ENCODE results near the gene FXN.
A peak's percentile ranks its signal among the peaks of the same experiment; 100 is the strongest.
"Not testable (repeated sequence)": the region's sequence is repeated elsewhere in the genome, so short reads cannot be mapped to it uniquely, and the experiment has no call there.

FXN gene

DNA sequence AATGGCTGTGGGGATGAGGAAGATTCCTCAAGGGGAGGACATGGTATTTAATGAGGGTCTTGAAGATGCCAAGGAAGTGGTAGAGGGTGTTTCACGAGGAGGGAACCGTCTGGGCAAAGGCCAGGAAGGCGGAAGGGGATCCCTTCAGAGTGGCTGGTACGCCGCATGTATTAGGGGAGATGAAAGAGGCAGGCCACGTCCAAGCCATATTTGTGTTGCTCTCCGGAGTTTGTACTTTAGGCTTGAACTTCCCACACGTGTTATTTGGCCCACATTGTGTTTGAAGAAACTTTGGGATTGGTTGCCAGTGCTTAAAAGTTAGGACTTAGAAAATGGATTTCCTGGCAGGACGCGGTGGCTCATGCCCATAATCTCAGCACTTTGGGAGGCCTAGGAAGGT lies 1.2 kb downstream of the FXN start:
- Histone ChIP-seq H3K36me3 (ENCODE audit: insufficient read depth, low read length) (no peaks in the 10 kb centered on the region), H3K9me3 (ENCODE audit: control insufficient read depth, insufficient read depth, low read length) (no peaks in the 10 kb centered on the region), H3K9ac (ENCODE audit: low read depth, low read length) (peak overlapping the region; percentile 93; the same call in 1 of the 2 replicates), H3K4me1 (ENCODE audit: insufficient read depth, low read length) (peaks cover 5% of the 10 kb centered on the region; the same call in 1 of the 2 replicates)

DNA sequence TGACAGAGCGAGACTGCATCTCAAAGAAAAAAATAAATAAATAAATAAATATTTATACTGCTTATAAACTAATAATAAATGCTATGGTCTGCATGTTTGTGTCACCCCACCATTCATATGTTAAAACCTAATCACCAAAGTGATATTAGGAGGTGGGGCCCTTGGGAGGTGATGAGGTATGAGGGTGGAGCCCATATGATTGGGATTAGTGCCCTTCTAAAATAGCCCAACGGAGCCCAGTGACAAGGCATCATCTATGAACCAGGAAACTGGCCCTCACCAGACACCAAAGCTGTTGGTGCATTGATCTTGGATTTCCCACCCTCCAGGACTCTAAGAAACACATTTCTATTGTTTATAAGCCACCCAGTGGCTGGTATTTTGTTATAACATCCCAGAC lies 5.1 kb downstream of the FXN start:
- H3K36me3 ChIP-seq (ENCODE audit: insufficient read depth, low read length): no peaks in the 10 kb centered on the region
- no peak overlapping the region for H3K9ac ChIP-seq (ENCODE audit: low read depth, low read length)
- H3K4me1 ChIP-seq (ENCODE audit: insufficient read depth, low read length): peaks cover 22% of the 10 kb centered on the region
- no peaks in the 10 kb centered on the region for H3K9me3 ChIP-seq (ENCODE audit: control insufficient read depth, insufficient read depth, low read length)

DNA sequence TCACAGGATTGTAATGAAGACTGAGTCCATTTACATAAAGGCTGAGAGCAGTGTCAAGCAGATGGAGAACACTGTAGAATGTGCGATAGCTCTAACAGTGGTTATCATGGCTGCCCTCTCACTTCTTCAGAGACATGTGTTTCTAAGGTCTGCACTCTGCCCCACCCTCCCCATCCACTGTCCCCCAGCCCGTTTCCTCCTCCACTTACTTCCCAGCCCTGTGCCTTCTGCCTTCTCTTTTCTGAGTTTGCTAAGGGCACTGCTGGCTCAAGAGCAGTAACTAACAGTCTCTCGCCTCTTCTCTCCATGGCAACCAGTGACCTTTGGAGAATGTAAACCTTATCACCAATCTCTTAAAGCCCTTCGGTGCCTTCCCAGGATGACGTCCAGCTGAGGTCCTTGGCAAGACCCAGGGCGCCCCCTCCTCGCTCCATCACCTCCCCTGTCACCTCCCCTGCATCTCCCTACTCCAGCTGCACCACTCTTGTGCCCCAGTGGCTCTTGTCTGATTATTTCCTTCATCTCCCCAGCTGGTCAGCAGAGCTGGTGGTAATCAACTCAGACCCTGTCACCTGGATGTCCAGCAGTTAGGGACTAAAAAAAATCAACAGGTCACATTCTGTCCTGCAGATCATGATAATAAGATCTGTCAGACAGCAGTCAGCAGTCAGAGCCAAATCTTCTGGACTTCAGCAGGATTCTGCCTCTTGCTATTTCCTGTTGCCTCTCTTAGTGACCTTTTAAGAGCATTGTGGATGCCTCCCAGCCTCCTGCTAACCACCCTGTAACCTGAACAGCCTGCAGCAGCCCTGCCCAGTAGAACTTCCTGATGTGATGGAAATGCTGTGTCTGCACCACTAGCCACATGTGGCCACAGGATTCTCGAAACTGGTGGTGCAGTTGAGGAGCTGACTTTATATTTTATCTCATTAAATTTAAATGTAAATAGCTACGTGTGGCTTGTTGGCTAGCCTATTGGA lies 9.0 kb downstream of the FXN start:
- no peaks in the 10 kb centered on the region for H3K9me3 ChIP-seq (ENCODE audit: control insufficient read depth, insufficient read depth, low read length)
- peaks cover 7% of the 10 kb centered on the region for H3K36me3 ChIP-seq (ENCODE audit: insufficient read depth, low read length)
- no peak overlapping the region for H3K9ac ChIP-seq (ENCODE audit: low read depth, low read length)
- peaks cover 20% of the 10 kb centered on the region for H3K4me1 ChIP-seq (ENCODE audit: insufficient read depth, low read length)

DNA sequence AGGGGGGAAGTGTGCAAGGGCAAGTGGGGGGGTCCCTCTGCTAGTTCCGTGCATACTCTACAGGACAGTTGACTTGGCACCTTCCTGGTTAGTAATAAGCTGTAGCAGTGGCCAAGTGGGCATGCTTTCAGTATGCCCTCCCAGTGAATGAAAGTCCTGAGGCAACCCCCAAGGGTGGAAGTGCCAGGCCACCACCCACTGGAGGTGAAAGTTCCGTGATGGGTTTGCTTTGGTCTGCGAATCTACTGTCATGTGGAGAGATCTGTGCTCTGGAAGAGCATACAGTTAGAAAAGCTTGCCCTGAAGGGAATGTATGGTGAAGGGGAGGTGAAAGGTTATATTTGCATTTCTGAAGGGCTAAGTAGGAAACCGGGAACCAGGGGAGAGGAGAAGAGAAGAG lies 10.3 kb downstream of the FXN start:
- H3K36me3 ChIP-seq (ENCODE audit: insufficient read depth, low read length): peaks cover 7% of the 10 kb centered on the region
- H3K9ac ChIP-seq (ENCODE audit: low read depth, low read length): no peak overlapping the region

DNA sequence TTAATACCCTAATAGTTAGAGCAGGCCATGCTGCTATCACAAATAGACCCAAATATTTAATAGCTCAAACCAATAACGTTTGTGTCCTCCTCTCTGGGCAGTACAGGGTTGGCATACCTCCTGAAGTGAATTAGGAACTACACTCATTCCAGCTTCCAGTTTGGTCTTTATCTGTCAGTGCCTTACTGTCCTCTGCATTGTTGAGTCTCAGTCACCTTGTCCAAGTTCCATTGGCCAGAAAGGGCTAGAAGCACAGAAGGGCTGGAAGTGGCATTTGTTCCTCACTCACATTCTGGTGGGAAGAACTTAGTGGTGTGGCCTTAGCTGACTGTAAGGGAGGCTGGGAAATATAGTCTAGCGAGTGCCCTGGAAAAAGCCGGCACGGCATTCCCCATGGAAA lies 11.2 kb downstream of the FXN start:
- no peaks in the 10 kb centered on the region for H3K9me3 ChIP-seq (ENCODE audit: control insufficient read depth, insufficient read depth, low read length)
- peaks cover 20% of the 10 kb centered on the region for H3K4me1 ChIP-seq (ENCODE audit: insufficient read depth, low read length)
- H3K9ac ChIP-seq (ENCODE audit: low read depth, low read length): no peak overlapping the region
- peaks cover 7% of the 10 kb centered on the region for H3K36me3 ChIP-seq (ENCODE audit: insufficient read depth, low read length)

More for the DNA sequence above, 10.3 kb downstream of the FXN start:
- no peaks in the 10 kb centered on the region for H3K9me3 ChIP-seq (ENCODE audit: control insufficient read depth, insufficient read depth, low read length)
- peaks cover 20% of the 10 kb centered on the region for H3K4me1 ChIP-seq (ENCODE audit: insufficient read depth, low read length)

DNA sequence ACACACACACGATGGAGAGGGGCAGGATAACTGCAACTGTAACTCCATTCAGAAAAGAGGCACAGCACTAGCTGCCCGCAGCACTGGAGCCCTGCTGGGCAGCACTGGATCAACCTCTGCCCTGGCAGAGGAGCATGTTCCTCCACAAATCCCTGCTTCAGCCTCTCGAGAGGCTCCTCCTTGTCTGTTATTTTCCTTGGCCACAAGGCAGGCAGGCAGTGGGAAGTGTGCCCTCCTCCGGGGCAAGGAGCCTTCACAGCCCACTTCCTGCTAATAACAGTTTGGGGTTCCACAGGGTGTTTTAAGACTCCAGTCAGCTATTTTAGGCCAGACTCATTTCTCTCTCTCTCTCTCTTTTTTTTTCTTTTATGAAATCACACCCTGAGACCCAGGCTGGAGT lies 11.8 kb downstream of the FXN start:
- no peak overlapping the region for H3K9ac ChIP-seq (ENCODE audit: low read depth, low read length)
- H3K9me3 ChIP-seq (ENCODE audit: control insufficient read depth, insufficient read depth, low read length): no peaks in the 10 kb centered on the region
- peaks cover 19% of the 10 kb centered on the region for H3K4me1 ChIP-seq (ENCODE audit: insufficient read depth, low read length)
- peaks cover 7% of the 10 kb centered on the region for H3K36me3 ChIP-seq (ENCODE audit: insufficient read depth, low read length)

DNA sequence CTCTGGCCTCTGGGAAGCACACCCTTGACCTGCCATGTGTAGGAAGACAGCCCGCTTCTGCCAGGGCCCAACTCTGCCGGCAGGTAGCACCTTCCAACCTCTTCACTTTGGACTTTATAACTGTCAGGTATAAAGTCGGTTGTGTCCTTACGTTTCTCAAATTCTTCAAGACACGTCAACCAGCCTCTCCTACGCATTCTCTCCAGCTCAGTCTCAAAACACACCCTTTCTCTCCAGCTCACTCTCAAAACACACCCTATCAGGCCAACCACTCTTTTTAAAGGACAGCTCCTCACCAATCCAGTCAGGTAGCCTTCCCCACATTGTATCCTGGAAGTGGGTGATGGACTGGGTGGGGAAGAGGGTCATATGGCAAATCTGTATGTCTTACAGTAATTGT lies 13.5 kb downstream of the FXN start:
- Histone ChIP-seq H3K9ac (ENCODE audit: low read depth, low read length) (no peak overlapping the region), H3K9me3 (ENCODE audit: control insufficient read depth, insufficient read depth, low read length) (no peaks in the 10 kb centered on the region), H3K4me1 (ENCODE audit: insufficient read depth, low read length) (peaks cover 14% of the 10 kb centered on the region), H3K36me3 (ENCODE audit: insufficient read depth, low read length) (peaks cover 12% of the 10 kb centered on the region)

DNA sequence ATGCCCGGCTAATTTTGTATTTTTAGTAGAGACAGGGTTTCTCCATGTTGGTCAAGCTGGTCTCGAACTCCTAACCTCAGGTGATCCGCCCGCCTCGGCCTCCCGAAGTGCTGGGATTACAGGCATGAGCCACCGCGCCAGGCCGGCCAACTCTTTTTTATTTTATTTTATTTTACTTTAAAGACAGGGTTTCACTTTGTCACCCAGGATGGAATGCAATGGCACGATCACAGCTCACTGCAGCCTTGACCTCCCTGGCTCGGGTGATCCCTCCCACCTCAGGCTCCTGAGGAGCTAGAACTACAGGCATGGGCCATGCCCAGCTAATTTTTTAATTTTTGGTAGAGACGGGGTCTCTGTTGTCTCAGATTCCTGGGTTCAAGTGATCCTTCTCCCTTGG lies 15.4 kb downstream of the FXN start:
- peaks cover 12% of the 10 kb centered on the region for H3K36me3 ChIP-seq (ENCODE audit: insufficient read depth, low read length)
- not testable (repeated sequence) for H3K9me3 ChIP-seq (ENCODE audit: control insufficient read depth, insufficient read depth, low read length); H3K4me1 ChIP-seq (ENCODE audit: insufficient read depth, low read length); H3K9ac ChIP-seq (ENCODE audit: low read depth, low read length)

DNA sequence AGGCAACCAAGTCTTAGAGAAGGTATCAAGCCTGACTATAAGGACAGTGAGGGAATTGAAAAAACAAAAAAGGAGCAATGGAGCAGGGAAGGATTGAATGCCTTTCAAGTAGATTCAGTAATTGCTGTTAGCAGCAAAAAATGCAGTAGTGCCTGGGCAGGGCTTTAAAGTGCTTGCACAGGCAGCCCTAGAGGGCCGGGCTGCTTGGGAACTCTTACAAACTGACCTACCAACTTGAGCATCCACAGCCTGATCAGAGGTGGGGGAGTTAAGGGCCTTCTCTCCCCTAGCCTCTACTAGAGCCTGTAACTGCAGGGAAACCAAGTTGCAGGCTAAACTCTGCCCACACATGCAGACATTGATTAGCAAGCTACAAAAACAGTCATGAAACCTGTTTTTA lies 19.4 kb downstream of the FXN start:
- no peak overlapping the region for H3K9ac ChIP-seq (ENCODE audit: low read depth, low read length)
- no peaks in the 10 kb centered on the region for H3K9me3 ChIP-seq (ENCODE audit: control insufficient read depth, insufficient read depth, low read length)
- H3K36me3 ChIP-seq (ENCODE audit: insufficient read depth, low read length): peaks cover 21% of the 10 kb centered on the region
- no peaks in the 10 kb centered on the region for H3K4me1 ChIP-seq (ENCODE audit: insufficient read depth, low read length)

DNA sequence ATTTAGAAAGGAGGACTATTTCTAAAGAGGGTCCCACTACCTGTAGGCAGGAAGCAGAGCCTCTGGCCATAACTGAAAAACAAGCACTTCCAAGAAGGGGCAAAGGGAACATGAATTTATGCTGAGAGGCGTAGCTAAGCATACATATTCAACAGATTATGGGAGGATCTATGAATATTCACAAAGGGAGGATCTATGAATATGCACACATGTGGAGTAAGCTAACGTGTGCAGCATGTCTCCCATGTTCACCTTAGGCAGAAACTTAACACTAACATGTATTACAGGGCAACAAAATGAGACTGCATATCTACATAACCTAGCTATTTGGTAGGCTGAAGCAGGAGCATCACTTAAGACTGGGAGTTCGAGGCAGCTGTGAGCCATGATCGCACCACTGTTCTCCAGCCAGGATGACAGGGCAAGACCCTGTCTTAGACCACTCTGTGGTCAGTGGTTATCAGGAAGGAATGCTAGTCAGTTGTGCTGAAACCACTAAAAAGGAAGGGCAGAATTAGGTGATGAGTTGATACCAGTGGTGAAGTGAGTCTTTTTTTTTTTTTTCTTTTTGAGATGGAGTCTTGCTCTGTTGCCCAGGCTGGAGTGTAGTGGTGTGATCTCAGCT lies 20.8 kb downstream of the FXN start:
- Histone ChIP-seq H3K9ac (ENCODE audit: low read depth, low read length) (no peak overlapping the region), H3K36me3 (ENCODE audit: insufficient read depth, low read length) (peaks cover 21% of the 10 kb centered on the region), H3K4me1 (ENCODE audit: insufficient read depth, low read length) (no peaks in the 10 kb centered on the region), H3K9me3 (ENCODE audit: control insufficient read depth, insufficient read depth, low read length) (no peaks in the 10 kb centered on the region)

DNA sequence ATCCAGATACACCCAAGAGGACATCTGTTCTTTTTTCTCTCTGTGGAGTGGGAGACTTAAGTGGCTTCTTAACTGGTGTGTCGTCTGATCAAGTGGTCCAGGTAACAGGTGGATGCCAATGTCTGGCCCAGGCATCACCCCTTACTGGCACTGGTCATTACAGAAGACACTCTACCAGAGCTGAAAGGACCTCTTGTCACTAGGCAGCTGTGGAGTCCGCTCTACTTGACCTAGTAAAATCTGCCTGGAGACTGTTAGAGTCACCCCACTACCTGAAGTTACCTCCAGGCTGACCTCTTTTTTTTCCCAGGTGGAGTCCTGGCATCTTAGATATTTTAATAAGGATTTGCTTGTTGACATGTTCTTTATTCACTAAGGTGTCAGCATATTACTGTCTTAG lies 22.5 kb downstream of the FXN start:
- Histone ChIP-seq H3K9ac (ENCODE audit: low read depth, low read length) (no peak overlapping the region), H3K4me1 (ENCODE audit: insufficient read depth, low read length) (no peaks in the 10 kb centered on the region), H3K9me3 (ENCODE audit: control insufficient read depth, insufficient read depth, low read length) (no peaks in the 10 kb centered on the region), H3K36me3 (ENCODE audit: insufficient read depth, low read length) (peaks cover 19% of the 10 kb centered on the region)

DNA sequence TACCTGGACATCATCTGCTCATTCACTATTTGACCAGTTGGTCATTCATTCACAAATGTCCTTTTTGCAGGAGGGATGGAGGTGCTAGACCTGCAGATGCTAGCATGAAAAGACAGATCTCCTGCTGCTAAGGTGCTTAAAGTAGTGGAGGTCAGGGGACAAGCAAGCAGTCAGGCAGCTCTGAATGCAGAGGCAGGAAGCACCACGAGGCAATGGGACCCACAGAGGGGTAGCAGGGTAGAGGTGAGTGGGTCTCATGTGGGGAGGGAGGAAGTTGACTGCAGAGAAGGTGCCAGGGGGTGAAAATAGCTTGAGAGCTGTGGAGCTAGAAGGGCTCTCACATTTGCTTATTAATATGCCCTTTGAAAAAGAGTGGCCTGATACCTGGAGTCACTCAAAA lies 25.2 kb downstream of the FXN start:
- H3K9me3 ChIP-seq (ENCODE audit: control insufficient read depth, insufficient read depth, low read length): no peaks in the 10 kb centered on the region
- H3K36me3 ChIP-seq (ENCODE audit: insufficient read depth, low read length): peaks cover 15% of the 10 kb centered on the region
- no peak overlapping the region for H3K9ac ChIP-seq (ENCODE audit: low read depth, low read length)
- peaks cover 5% of the 10 kb centered on the region for H3K4me1 ChIP-seq (ENCODE audit: insufficient read depth, low read length)

DNA sequence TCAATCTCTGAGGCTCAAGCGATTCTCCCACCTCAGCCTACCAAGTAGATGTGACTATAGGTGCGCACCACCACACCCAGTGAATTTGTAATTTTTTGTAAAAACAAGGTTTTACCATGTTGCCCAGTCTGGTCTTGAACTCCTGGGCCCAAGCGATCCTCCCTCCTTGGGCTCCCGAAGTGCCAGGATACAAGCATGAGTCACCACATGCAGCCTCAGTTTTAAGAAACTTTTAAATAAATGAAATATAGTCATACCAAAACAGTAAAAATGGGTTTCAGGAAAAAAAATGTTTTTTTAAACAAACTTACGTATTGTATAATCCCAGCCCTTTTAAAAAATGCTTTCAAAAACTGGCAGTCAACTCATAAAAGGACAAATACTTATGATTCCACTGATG lies 26.6 kb downstream of the FXN start:
- Histone ChIP-seq H3K36me3 (ENCODE audit: insufficient read depth, low read length) (peaks cover 12% of the 10 kb centered on the region), H3K4me1 (ENCODE audit: insufficient read depth, low read length) (peaks cover 13% of the 10 kb centered on the region), H3K9ac (ENCODE audit: low read depth, low read length) (no peak overlapping the region), H3K9me3 (ENCODE audit: control insufficient read depth, insufficient read depth, low read length) (no peaks in the 10 kb centered on the region)

DNA sequence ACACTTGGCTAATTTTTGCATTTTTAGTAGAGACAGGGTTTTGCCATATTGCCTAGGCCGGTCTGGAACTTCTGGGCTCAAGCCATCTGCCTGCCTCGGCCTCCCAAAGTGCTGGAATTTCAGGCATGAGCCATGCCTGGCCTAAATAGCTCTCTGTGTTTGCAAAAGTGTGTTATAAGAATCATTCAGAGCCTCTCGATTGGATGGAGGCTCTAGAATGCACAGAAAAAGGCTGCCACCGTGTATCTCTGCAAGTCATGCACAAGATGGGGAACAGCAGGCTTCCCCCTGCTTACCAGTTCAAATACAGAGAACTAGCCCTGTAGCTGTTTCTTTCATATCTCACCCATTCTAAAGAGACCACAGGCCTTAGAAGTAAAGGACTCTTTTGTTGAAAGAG lies 28.3 kb downstream of the FXN start:
- no peak overlapping the region for H3K9ac ChIP-seq (ENCODE audit: low read depth, low read length)
- peaks cover 13% of the 10 kb centered on the region for H3K4me1 ChIP-seq (ENCODE audit: insufficient read depth, low read length)
- no peaks in the 10 kb centered on the region; the same call in none of the 2 replicates for H3K36me3 ChIP-seq (ENCODE audit: insufficient read depth, low read length)
- no peaks in the 10 kb centered on the region for H3K9me3 ChIP-seq (ENCODE audit: control insufficient read depth, insufficient read depth, low read length)

DNA sequence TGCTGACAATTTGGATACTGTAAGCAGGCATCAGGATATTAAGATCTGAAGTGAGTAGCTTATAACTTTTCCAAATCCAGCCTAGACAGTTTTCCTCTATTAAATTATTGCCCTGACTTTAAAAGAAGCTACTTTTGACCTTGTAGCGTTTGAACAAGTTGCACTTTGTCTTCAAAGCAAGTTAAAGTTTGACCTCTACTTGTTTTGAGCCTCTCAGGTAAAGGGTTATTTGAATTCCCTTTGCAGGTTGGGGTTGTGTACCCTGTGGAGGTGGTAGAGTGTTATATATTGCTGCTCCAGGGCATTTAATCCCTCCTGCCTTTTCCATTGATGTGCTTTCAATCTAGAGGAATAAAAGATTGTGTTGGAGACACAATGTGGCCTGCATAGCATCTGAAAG lies 30.1 kb downstream of the FXN start:
- no peaks in the 10 kb centered on the region; the same call in none of the 2 replicates for H3K36me3 ChIP-seq (ENCODE audit: insufficient read depth, low read length)
- peaks cover 13% of the 10 kb centered on the region for H3K4me1 ChIP-seq (ENCODE audit: insufficient read depth, low read length)
- H3K9ac ChIP-seq (ENCODE audit: low read depth, low read length): no peak overlapping the region
- H3K9me3 ChIP-seq (ENCODE audit: control insufficient read depth, insufficient read depth, low read length): no peaks in the 10 kb centered on the region
